Measurements from ENCODE around the gene TMC6. TPM values are rescaled to one million over a fixed set of nuclear protein-coding genes. Genes with fewer than 3 reads are reported as not detected.

The TMC6 gene
- total and polyA plus RNA-seq, 2 experiments from 2014 or later = 50.0 to 72.2 TPM

GRCh38 chr17:78096093-78096492, 32.5 kb downstream of the TMC6 start:
- TF ChIP-seq STAT1 (IDR thresholded peaks at IDR 0.05; ENCODE audit: unreplicated experiment) (no peak), ETS1 (IDR thresholded peaks at IDR 0.05) (no peak)
- DNase-seq (ENCODE audit: low spot score) (no peak), ATAC-seq (no peak)
- Histone ChIP-seq H3K79me2 (replicated peaks; ENCODE audit: insufficient read depth) (no peaks in the 10 kb centered on the region), H3K9me2 (ENCODE audit: insufficient read depth) (no peaks in the 10 kb centered on the region), H4K20me1 (replicated peaks; ENCODE audit: insufficient read depth) (peaks cover 1% of the 10 kb centered on the region; the same call in 1 of the 2 replicates), H3K4me1 (ENCODE audit: insufficient read depth) (no peaks in the 10 kb centered on the region), H3K4me2 (no peak overlapping the region), H3K4me3 (no peak overlapping the region), H3F3A (replicated peaks; ENCODE audit: low read depth) (no peaks in the 10 kb centered on the region), H2AFZ (no peak overlapping the region), H3K27me3 (ENCODE audit: insufficient read depth) (no peaks in the 10 kb centered on the region), H3K36me3 (ENCODE audit: insufficient read depth) (peaks cover 33% of the 10 kb centered on the region), H3K27ac (ENCODE audit: low read depth) (no peak overlapping the region)
- H3K27me3 Mint-ChIP-seq (ENCODE audit: insufficient read depth, low read depth, poor library complexity) = peaks cover 4% of the 10 kb centered on the region
- H3K9me3 Mint-ChIP-seq = peaks cover 22% of the 10 kb centered on the region
- no peak overlapping the region for H3K27ac Mint-ChIP-seq
- no peaks in the 10 kb centered on the region for H3K4me1 Mint-ChIP-seq
- peaks cover 94% of the 10 kb centered on the region for H3K36me3 Mint-ChIP-seq (ENCODE audit: low read depth)
- H3K4me3 Mint-ChIP-seq = no peak overlapping the region

- H3K36me3 ChIP-seq (ENCODE audit: insufficient read depth) = peaks cover 26% of the 10 kb centered on the region
- no peaks in the 10 kb centered on the region for H3K9me2 ChIP-seq (ENCODE audit: insufficient read depth)
- H3K27me3 Mint-ChIP-seq (ENCODE audit: insufficient read depth, low read depth, poor library complexity) = peaks cover 3% of the 10 kb centered on the region
- peaks cover 94% of the 10 kb centered on the region for H3K36me3 Mint-ChIP-seq (ENCODE audit: low read depth)
- no peak overlapping the region for H3K4me3 Mint-ChIP-seq
- H3K4me1 ChIP-seq (ENCODE audit: insufficient read depth) = no peaks in the 10 kb centered on the region
- no peak for ATAC-seq
- no peaks in the 10 kb centered on the region for H3K79me2 ChIP-seq (replicated peaks; ENCODE audit: insufficient read depth)
- H2AFZ ChIP-seq = no peak overlapping the region
- no peak overlapping the region for H3K4me3 ChIP-seq
- TF ChIP-seq ZNF114 (CRISPR knock-in tag; IDR thresholded peaks at IDR 0.05) (no peak), EZH2 (IDR thresholded peaks at IDR 0.05; ENCODE audit: low read depth, unreplicated experiment) (no peak), ETS1 (IDR thresholded peaks at IDR 0.05) (no peak), EZH2phosphoT487 (IDR thresholded peaks at IDR 0.05; ENCODE audit: unreplicated experiment) (no peak), CREB1 (CRISPR knock-in tag; IDR thresholded peaks at IDR 0.05; ENCODE audit: low read depth) (no peak), STAT1 (IDR thresholded peaks at IDR 0.05; ENCODE audit: unreplicated experiment) (no peak)
- no peaks in the 10 kb centered on the region for H3F3A ChIP-seq (replicated peaks; ENCODE audit: low read depth)
- H3K4me2 ChIP-seq = no peak overlapping the region
- H3K27ac Mint-ChIP-seq = no peak overlapping the region
- peaks cover 13% of the 10 kb centered on the region for H3K9me3 Mint-ChIP-seq
- no peak overlapping the region for H3K27ac ChIP-seq (ENCODE audit: low read depth)
- H4K20me1 ChIP-seq (replicated peaks; ENCODE audit: insufficient read depth) = peaks cover 3% of the 10 kb centered on the region; the same call in 1 of the 2 replicates
- no peak for DNase-seq (ENCODE audit: low spot score)
- H3K27me3 ChIP-seq (ENCODE audit: insufficient read depth) = no peaks in the 10 kb centered on the region
- no peaks in the 10 kb centered on the region for H3K4me1 Mint-ChIP-seq
These were observed 33.5 kb downstream of the TMC6 start for GRCh38 chr17:78095035-78095434.

- Histone ChIP-seq H3K4me3 (no peak overlapping the region), H3K9me2 (ENCODE audit: insufficient read depth) (no peaks in the 10 kb centered on the region), H3K4me1 (ENCODE audit: insufficient read depth) (no peaks in the 10 kb centered on the region), H3K4me2 (no peak overlapping the region), H3K79me2 (replicated peaks; ENCODE audit: insufficient read depth) (no peaks in the 10 kb centered on the region), H2AFZ (no peak overlapping the region), H3K27me3 (ENCODE audit: insufficient read depth) (no peaks in the 10 kb centered on the region), H4K20me1 (replicated peaks; ENCODE audit: insufficient read depth) (peaks cover 3% of the 10 kb centered on the region; the same call in 1 of the 2 replicates), H3K36me3 (ENCODE audit: insufficient read depth) (peaks cover 15% of the 10 kb centered on the region), H3F3A (replicated peaks; ENCODE audit: low read depth) (no peaks in the 10 kb centered on the region), H3K27ac (ENCODE audit: low read depth) (no peak overlapping the region)
- peaks cover 87% of the 10 kb centered on the region for H3K36me3 Mint-ChIP-seq (ENCODE audit: low read depth)
- no peak for ATAC-seq
- H3K4me3 Mint-ChIP-seq = no peak overlapping the region
- H3K9me3 Mint-ChIP-seq = no peaks in the 10 kb centered on the region; the same call in 2 of the 3 replicates
- DNase-seq (ENCODE audit: low spot score) = no peak
- no peak overlapping the region for H3K27ac Mint-ChIP-seq
- peaks cover 1% of the 10 kb centered on the region for H3K27me3 Mint-ChIP-seq (ENCODE audit: insufficient read depth, low read depth, poor library complexity)
- no peaks in the 10 kb centered on the region for H3K4me1 Mint-ChIP-seq
- TF ChIP-seq NANOG (IDR thresholded peaks at IDR 0.05; ENCODE audit: borderline replicate concordance) (no peak), ZNF114 (CRISPR knock-in tag; IDR thresholded peaks at IDR 0.05) (no peak), ZNF331 (CRISPR knock-in tag; IDR thresholded peaks at IDR 0.05; ENCODE audit: low read depth) (no peak), EZH2phosphoT487 (IDR thresholded peaks at IDR 0.05; ENCODE audit: unreplicated experiment) (no peak), CREB1 (CRISPR knock-in tag; IDR thresholded peaks at IDR 0.05; ENCODE audit: low read depth) (no peak), POLR2AphosphoS5 (IDR thresholded peaks at IDR 0.05; ENCODE audit: low read depth) (no peak)
These were observed 35.7 kb downstream of the TMC6 start for GRCh38 chr17:78092794-78093324.
